ENCODE data around the gene CAB39L. TPM values are rescaled to one million over a fixed set of nuclear protein-coding genes. Genes with fewer than 3 reads are reported as not detected.

Gene CAB39L
- total RNA-seq, 4 donors from 2014 or later: 51.7 to 72.9 (median 62.1) TPM

DNA sequence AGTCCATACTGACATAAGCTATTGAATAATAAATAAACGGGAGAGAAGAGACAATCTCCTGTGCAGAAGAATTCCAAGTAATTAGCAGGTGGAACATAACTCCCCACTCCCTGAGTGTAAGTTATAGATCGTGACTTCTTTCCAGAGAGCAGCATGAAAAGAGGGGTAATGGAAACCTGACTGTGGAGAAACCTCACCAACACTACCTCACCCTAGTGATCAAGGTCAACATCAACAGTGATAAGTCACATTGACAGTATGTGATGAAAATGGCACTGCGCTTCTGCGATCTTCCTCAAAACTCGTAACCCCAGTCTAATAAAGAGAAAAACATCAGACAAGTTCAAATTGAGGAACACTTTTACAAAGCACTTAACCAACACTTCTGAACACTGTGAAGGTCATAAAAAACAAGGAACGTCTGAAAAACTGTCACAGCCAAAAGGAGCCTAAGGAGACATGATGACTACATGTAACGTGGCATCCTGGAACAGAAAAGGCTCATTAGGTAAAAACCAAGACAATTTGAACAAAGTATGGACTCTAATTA lies 19.8 kb downstream of the CAB39L start:
- TF ChIP-seq, protein P1, sequence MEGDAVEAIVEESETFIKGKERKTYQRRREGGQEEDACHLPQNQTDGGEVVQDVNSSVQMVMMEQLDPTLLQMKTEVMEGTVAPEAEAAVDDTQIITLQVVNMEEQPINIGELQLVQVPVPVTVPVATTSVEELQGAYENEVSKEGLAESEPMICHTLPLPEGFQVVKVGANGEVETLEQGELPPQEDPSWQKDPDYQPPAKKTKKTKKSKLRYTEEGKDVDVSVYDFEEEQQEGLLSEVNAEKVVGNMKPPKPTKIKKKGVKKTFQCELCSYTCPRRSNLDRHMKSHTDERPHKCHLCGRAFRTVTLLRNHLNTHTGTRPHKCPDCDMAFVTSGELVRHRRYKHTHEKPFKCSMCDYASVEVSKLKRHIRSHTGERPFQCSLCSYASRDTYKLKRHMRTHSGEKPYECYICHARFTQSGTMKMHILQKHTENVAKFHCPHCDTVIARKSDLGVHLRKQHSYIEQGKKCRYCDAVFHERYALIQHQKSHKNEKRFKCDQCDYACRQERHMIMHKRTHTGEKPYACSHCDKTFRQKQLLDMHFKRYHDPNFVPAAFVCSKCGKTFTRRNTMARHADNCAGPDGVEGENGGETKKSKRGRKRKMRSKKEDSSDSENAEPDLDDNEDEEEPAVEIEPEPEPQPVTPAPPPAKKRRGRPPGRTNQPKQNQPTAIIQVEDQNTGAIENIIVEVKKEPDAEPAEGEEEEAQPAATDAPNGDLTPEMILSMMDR (IDR thresholded peaks at IDR 0.05; ENCODE audit: low read depth): no peak

DNA sequence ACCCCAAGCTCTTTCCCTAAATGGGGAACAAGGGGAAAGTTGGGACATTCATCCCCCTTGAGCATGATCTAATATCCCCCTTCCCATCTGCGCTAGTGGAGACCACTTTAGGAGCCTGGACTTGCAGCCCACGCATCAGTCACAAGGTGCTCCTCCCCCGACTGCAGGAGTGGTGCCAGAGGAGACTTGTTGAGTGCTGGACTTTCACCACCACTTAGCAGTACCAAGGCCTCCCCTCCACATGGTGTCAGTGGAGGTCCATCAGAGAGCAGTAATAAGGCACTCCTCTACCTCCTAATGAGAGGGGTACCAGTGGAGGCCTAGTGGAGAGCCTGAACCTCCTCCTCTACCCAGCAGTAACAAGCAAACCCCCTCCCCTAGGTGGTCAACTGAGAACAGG lies 22.5 kb downstream of the CAB39L start:
- TF ChIP-seq, protein P1 (IDR thresholded peaks at IDR 0.05; ENCODE audit: low read depth): no peak

DNA sequence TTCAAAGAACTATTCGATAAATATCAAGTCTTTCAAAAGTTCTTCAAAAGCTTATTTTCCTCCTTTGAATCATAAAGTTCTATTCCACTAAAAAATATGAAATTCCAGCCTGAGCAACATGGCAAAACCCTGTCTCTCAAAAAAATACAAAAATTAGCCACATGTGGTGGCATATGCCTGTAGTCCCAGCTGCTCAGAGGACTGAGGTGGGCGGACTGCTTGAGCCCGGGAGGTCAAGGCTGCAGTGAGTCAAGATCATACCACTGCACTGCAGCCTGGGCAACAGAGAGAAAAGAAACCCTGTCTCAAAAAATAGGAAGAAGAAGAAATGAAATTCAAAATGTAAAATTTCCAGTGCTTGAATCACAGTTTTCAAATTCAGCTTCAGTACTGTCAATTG lies 24.6 kb downstream of the CAB39L start:
- TF ChIP-seq, protein P1 (IDR thresholded peaks at IDR 0.05; ENCODE audit: low read depth): no peak

DNA sequence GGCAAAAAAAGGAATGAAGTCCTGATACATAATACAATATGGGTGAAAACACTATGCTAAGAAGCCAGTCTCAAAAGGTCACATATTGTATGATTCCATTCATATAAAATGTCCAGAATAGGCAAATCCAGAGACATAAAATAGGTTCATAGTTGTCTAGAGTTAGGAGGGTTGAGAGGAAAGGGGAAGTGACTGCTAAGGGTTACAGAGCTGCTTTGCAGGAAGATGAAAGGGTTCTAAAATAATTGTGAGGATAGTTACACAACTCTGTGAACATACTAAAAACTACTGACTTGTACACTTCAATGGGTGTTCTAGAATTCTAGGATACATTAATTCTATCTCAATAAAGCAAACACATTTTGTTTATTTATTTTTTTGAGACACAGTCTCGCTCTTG lies 25.7 kb downstream of the CAB39L start:
- TF ChIP-seq, protein P1 (IDR thresholded peaks at IDR 0.05; ENCODE audit: low read depth): no peak

DNA sequence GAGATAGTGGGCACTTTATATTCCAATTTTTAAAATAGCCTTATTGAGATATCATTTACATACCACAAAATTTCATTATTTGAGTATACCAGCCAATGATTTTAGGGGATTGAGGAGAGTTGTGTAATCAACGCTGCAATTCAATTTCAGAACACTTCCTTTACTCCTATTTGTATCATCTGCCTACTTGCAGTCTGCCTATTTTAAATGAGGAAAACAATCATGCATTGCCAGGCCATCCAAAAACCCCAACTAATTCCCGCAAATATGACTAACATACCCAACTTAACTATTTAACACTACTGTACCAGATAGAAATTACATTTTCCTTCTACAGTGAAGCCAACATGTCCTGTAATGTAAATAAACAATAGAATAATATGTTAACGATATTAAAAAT lies 26.7 kb downstream of the CAB39L start:
- TF ChIP-seq, protein P1 (IDR thresholded peaks at IDR 0.05; ENCODE audit: low read depth): no peak

DNA sequence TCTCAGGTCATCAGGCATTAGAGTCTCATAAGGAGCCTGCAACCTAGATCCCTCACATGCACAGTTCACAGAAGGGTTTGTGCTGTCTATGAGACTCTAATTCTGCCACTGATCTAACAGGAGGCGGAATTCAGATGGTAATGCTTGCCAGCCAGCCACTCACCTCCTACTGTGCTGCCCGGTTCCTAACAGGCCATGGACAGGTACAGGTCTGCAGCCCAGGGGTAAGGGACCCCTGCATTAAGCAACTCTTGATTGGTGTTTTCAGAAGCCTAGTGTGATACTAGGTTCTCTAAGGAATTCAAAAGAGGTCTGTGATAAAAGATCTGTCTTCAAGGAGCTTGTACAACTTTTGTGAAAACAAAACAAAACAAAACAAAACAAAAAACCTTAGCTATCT lies 31.1 kb downstream of the CAB39L start:
- TF ChIP-seq, protein P1 (IDR thresholded peaks at IDR 0.05; ENCODE audit: low read depth): no peak

DNA sequence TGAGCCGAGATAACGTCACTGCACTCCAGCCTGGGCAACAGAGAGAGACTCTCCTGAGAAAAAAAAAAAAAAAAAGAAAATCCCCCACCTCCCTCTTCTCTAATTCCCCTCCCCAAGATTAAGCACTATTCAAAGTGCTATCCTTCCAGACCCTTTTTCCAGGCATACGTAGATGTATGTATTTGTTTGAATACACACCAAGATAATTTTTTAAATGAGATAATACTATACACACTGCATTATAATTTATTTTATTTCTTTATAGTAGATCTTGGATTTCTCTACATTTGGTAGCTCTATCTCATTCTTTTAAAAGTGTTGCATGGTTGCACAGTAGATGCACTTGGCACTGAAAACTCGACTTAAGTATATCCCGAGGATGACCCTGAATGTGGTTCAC lies 32.5 kb downstream of the CAB39L start:
- TF ChIP-seq, protein P1 (IDR thresholded peaks at IDR 0.05; ENCODE audit: low read depth): no peak
